Fibroblast of lung (primary cell): ENCODE results near the gene KLK8.

Experiments
- CTCF ChIP-seq, 2 donors: IDR thresholded peaks in 1 of 2; conservative IDR thresholded peaks in 1 of 2; 1 replicate in 1 of 2; 2 replicates in 1 of 2; pipeline ENCODE4 v1.5.1; 2011 to 2012; ENCODE audit warnings: low read length in 2 of 2, control low read depth in 1 of 2, inconsistent platforms in 1 of 2, low read depth in 1 of 2, mild to moderate bottlenecking in 1 of 2
- EZH2 ChIP-seq: IDR thresholded peaks from 2 replicates; pipeline ENCODE4 v1.5.1; 2012; ENCODE audit warnings: low read length, control low read depth, mild to moderate bottlenecking; ENCODE audit errors: missing control alignments

- TF ChIP-seq CTCF (conservative IDR thresholded peaks at IDR 0.05 in 1 of 2, IDR thresholded peaks at IDR 0.05 in 1 of 2; ENCODE audit: low read depth in 1 of 2, low read length in 2 of 2) (no peak), EZH2 (no peak)
Observed at GRCh38 chr19:51012661-51013190, 11.3 kb upstream of the KLK8 start.
